ENCODE measurements around the gene PRKAA1.

GRCh38 chr5:40787986-40788385 lies 10.2 kb downstream of the PRKAA1 start:
- TF ChIP-seq CTCF (IDR thresholded peaks at IDR 0.05 in 8 of 11, conservative IDR thresholded peaks at IDR 0.05 in 3 of 11) (no peak), POLR2A (IDR thresholded peaks at IDR 0.05) (no peak)
